ENCODE results near the gene MRPL43.

The MRPL43 gene

DNA sequence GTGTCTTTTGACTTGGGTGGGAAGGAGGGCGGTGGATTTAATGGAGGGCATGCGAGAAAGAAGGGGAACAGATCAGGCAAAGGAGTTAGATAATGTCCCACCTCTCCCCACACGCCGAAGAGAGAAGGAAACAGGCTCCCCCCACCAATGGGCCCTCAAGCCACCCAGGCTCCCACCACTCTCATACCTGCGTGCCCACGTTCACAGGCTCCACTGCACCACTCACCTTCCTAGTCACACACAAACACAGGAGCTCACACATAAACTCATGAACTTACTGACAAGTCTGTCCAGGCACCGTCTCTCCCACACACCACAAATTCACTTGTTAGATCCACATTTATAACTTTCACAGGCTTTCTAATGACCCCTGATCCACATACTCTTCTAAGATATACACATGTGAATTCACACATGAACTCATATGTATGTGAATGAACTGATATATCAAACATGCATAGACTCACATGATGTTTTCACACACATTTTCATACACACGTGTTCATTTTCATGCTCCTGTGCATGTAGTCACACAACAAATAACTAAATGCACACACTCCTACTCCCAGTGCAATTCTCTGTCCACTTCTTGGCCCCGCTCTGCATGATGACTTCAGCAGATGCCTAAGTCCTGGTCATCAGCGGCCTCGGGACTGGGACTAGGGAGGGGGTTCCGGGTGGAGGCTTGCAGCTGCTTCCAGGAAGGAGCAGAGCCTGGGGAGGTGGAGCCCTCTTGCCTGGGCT is 13.8 kb upstream of the MRPL43 start:
- Histone ChIP-seq H2AFZ (ENCODE audit: low read length) (no peak overlapping the region), H3K36me3 (ENCODE audit: insufficient read depth, low read length) (peaks cover 5% of the 10 kb centered on the region; the same call in 1 of the 2 replicates), H3F3A (ENCODE audit: low read depth) (no peaks in the 10 kb centered on the region), H3K9me3 (ENCODE audit: insufficient read depth, low read depth, low read length) (no peaks in the 10 kb centered on the region), H3K9ac (ENCODE audit: low read depth, low read length, poor library complexity, severe bottlenecking) (peak overlapping the region; percentile 92), H3K4me2 (ENCODE audit: low read depth, low read length, poor library complexity, severe bottlenecking) (peak overlapping the region; percentile 82), H3K9me2 (replicated peaks; ENCODE audit: low read depth, low read length) (no peaks in the 10 kb centered on the region), H3K27me3 (ENCODE audit: insufficient read depth, low read length, poor library complexity, severe bottlenecking) (no peaks in the 10 kb centered on the region), H3K79me2 (ENCODE audit: insufficient read depth, low read length) (peaks cover 43% of the 10 kb centered on the region), H3K4me1 (ENCODE audit: insufficient read depth, low read length, poor library complexity, severe bottlenecking) (peaks cover 34% of the 10 kb centered on the region), H4K20me1 (ENCODE audit: insufficient read depth, low read length, poor library complexity, severe bottlenecking) (peaks cover 4% of the 10 kb centered on the region), H3K4me3 (ENCODE audit: low read length, poor library complexity, severe bottlenecking) (peak overlapping the region; percentile 91)
- TF ChIP-seq, protein P1, sequence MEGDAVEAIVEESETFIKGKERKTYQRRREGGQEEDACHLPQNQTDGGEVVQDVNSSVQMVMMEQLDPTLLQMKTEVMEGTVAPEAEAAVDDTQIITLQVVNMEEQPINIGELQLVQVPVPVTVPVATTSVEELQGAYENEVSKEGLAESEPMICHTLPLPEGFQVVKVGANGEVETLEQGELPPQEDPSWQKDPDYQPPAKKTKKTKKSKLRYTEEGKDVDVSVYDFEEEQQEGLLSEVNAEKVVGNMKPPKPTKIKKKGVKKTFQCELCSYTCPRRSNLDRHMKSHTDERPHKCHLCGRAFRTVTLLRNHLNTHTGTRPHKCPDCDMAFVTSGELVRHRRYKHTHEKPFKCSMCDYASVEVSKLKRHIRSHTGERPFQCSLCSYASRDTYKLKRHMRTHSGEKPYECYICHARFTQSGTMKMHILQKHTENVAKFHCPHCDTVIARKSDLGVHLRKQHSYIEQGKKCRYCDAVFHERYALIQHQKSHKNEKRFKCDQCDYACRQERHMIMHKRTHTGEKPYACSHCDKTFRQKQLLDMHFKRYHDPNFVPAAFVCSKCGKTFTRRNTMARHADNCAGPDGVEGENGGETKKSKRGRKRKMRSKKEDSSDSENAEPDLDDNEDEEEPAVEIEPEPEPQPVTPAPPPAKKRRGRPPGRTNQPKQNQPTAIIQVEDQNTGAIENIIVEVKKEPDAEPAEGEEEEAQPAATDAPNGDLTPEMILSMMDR (conservative IDR thresholded peaks at IDR 0.05; ENCODE audit: low read length): no peak
- TF ChIP-seq EZH2phosphoT487 (IDR thresholded peaks at IDR 0.05; ENCODE audit: borderline replicate concordance): no peak

DNA sequence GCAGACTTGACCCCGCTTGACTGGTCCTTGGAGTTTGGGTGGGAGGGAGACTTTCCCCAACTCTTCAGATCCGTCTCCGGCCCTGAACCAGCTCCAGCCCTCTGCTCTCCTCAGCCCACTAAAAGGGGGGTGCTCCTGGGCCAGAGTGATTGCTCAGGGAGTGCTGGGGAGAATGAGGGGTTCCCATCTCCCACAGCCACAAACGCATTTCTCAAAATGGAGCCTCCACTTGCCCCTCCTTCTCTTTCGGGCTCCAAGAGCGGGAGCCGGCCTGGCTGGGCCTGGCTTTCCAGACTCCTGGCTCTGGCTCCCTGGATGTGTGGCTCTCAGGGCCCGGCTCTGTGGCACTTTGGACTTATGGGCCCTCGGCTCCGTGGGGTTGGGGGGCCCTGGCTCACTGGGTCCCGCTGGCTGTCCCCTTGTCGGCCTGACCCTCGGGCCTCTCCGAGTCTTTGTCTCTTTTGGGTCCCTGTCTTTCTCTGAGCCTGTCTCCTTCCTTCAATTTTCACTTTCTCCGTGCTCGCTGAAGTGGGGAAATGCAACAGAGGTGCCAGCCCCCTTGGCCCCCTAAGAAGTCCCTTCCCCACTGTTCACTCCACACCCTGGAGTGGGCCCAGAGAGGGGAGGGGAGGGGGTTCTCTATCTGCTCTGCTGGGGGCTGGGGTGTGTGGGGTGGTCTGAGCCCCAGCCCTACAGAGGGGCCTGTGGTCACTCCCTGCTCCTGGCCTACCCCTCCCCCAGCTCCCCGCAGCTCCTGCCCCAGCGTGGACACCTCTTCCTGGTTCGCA is 13.0 kb upstream of the MRPL43 start:
- peak overlapping the region; percentile 32; the same call in 1 of the 2 replicates for H2AFZ ChIP-seq (ENCODE audit: low read length)
- H3K4me2 ChIP-seq (ENCODE audit: low read depth, low read length, poor library complexity, severe bottlenecking): peak overlapping the region; percentile 82
- no peaks in the 10 kb centered on the region for H3F3A ChIP-seq (ENCODE audit: low read depth)
- H3K27me3 ChIP-seq (ENCODE audit: insufficient read depth, low read length, poor library complexity, severe bottlenecking): no peaks in the 10 kb centered on the region
- H3K4me1 ChIP-seq (ENCODE audit: insufficient read depth, low read length, poor library complexity, severe bottlenecking): peaks cover 37% of the 10 kb centered on the region
- H3K79me2 ChIP-seq (ENCODE audit: insufficient read depth, low read length): peaks cover 43% of the 10 kb centered on the region
- no peaks in the 10 kb centered on the region; the same call in 1 of the 2 replicates for H3K36me3 ChIP-seq (ENCODE audit: insufficient read depth, low read length)
- no peaks in the 10 kb centered on the region for H3K9me3 ChIP-seq (ENCODE audit: insufficient read depth, low read depth, low read length)
- peak overlapping the region; percentile 92 for H3K9ac ChIP-seq (ENCODE audit: low read depth, low read length, poor library complexity, severe bottlenecking)
- peak overlapping the region; percentile 91 for H3K4me3 ChIP-seq (ENCODE audit: low read length, poor library complexity, severe bottlenecking)
- H3K9me2 ChIP-seq (replicated peaks; ENCODE audit: low read depth, low read length): no peaks in the 10 kb centered on the region
- peaks cover 4% of the 10 kb centered on the region for H4K20me1 ChIP-seq (ENCODE audit: insufficient read depth, low read length, poor library complexity, severe bottlenecking)
- TF ChIP-seq, protein P1 (conservative IDR thresholded peaks at IDR 0.05; ENCODE audit: low read length): no peak
- TF ChIP-seq EZH2phosphoT487 (IDR thresholded peaks at IDR 0.05; ENCODE audit: borderline replicate concordance): no peak

DNA sequence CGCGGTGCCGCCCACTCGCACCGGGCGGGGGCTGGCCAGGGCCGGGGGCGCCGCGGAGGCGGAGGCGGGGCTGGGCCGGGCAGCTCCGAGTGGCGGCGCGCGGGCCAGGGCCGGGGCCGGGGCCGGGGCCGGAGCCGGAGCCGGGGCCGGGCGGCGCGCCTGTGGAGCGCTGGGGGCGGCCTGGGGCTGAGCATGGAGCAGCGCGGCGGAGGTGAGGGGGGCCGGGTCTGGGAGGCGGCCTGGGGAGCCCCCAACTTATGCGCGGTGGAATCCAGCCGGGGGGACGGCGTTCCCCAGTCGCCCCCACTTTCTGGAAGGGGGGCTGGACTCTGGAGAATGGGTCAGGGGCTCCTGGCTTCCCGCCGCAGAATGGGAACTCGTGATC is 12.4 kb upstream of the MRPL43 start, which contains the start of gene LZTS2:
LZTS2 (plus strand) TSS at position 67 of the 385 bp plus-strand sequence. CDS start 2,731 bp downstream, outside the sequence.
- no peaks in the 10 kb centered on the region for H3K27me3 ChIP-seq (ENCODE audit: insufficient read depth, low read length, poor library complexity, severe bottlenecking)
- H3K9ac ChIP-seq (ENCODE audit: low read depth, low read length, poor library complexity, severe bottlenecking): peak within 1 kb of the TSS; percentile 92
- H3K9me3 ChIP-seq (ENCODE audit: insufficient read depth, low read depth, low read length): no peaks in the 10 kb centered on the region
- TF ChIP-seq, protein P1 (conservative IDR thresholded peaks at IDR 0.05; ENCODE audit: low read length): no peak
- TF ChIP-seq EZH2phosphoT487 (IDR thresholded peaks at IDR 0.05; ENCODE audit: borderline replicate concordance): no peak
- H3K4me1 ChIP-seq (ENCODE audit: insufficient read depth, low read length, poor library complexity, severe bottlenecking): peaks cover 37% of the 10 kb centered on the region
- H3K36me3 ChIP-seq (ENCODE audit: insufficient read depth, low read length): no peaks in the 10 kb centered on the region; the same call in 1 of the 2 replicates
- H3K4me3 ChIP-seq (ENCODE audit: low read length, poor library complexity, severe bottlenecking): peak within 1 kb of the TSS; percentile 91
- H3K4me2 ChIP-seq (ENCODE audit: low read depth, low read length, poor library complexity, severe bottlenecking): peak within 1 kb of the TSS; percentile 98
- peaks cover 43% of the 10 kb centered on the region for H3K79me2 ChIP-seq (ENCODE audit: insufficient read depth, low read length)
- no peaks in the 10 kb centered on the region for H3K9me2 ChIP-seq (replicated peaks; ENCODE audit: low read depth, low read length)
- H4K20me1 ChIP-seq (ENCODE audit: insufficient read depth, low read length, poor library complexity, severe bottlenecking): peaks cover 4% of the 10 kb centered on the region
- peak within 1 kb of the TSS; percentile 99 for H2AFZ ChIP-seq (ENCODE audit: low read length)
- no peaks in the 10 kb centered on the region for H3F3A ChIP-seq (ENCODE audit: low read depth)
